RPMI7951 (cell line): ENCODE measurements around the gene UGT1A5. TPM values are rescaled to one million over a fixed set of nuclear protein-coding genes. Genes with fewer than 3 reads are reported as not detected.
"Not testable (repeated sequence)": the region's sequence is repeated elsewhere in the genome, so short reads cannot be mapped to it uniquely, and the experiment has no call there.

Experiments
- DNase-seq: peaks from one replicate; pipeline ENCODE4 v3.0.0-alpha.2; 2012; ENCODE audit warnings: low read depth
- total RNA-seq: library from RNA; depleted of rRNA; stranded (reverse); fragments of >200 nt; shearing (Covaris generic); gene quantifications from 2 replicates; pipeline ENCODE4 v1.2.3, GENCODE V29; 2014

Gene UGT1A5
- total RNA-seq, 1 experiment from 2014 or later: not detected

DNA sequence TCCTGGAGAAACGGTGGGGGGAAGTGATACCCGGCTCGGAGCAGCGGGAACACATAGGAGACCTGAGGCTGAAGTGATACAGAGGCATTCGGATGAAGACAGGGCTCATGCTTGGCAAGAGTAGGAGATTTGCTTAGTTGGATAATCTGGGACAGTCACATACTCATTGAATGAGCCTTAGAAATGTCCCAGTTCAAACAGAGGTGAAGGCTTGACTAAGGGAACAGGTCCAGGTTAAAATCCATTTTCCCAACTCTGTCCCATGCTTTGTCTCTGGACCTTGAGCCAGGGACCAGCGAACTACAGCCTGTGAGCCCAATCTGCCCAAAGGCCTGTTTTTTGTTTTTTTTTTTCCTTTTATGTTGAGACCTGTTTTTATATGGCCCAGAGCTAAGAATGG is 18.7 kb upstream of the UGT1A5 start:
- DNase-seq: no peak

DNA sequence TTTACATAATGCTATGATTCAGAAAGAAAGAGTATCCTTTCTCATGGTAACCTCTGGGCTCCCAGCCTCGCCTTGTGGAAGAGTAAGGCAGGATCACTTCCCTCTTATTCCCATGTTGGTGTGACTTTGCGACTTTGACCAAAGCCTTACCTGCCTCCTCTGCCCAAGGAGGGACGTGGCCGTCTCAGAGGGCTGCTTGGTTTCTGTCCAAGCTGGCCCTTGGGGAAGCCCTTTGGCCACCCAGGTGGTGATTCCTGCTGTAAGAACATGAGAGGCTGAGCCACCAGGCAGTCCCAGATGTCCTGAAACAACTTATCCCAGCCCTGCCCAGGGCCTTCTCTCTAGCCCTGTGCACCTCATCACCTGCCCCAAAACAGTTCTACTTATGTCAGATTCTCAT is 14.0 kb upstream of the UGT1A5 start:
- DNase-seq: no peak

DNA sequence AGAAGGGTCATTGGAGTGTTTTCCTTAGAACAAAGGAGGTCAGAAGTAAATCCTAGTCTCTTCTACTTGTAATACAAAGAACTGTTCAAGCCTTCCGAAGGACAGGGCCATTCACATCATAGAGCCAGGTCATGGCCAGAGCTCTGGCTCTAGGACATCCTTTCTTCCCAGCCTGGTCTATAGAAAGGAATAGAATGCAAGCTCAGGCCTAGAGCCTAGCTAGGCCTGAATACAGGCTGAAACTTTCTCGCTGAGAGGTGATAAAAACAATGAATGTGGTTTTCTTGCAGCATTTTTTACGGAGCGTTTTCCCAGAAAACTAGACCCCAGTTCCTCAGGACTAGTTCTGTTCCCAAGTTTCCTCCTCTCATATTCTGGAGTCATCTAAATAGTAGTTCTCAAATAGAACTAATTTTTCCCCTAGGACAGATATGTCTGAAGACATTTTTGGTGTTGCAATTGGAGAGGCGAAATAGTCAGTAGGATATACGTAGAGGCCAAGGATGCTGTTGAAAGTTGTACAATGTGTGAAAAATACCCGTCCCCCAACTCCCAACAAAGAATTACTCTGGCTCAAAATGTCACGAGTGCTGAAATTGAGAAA is 13.2 kb upstream of the UGT1A5 start:
- DNase-seq: no peak

DNA sequence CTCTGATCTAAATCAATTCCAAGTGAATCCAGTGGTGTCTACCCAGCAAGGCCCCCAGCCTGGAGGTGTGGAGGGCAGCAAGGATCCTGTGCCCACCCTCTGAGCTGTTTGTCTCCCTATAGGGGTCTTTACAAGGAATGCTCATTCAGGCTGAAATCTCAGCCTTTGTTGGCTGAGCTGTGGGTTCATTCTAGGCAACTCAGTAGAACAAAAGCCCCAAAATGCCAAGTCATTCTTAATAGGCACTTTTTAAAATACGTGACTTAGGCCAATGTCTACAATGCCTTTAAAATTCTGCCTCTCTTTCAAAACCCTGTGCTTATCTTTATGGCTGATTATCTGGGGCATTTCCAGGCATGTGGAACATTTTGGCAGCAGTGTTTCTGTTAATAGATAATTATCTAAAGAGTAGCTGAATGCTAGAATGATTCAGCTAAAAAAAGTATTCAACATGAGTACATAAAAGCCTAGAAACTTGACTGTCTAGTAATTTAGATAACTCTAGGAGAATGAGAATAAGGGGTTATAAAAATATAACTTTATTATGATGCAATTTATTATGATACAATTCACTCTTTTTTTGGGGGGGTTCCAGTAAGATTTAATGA is 12.6 kb upstream of the UGT1A5 start:
- peak; percentile 81 for DNase-seq

DNA sequence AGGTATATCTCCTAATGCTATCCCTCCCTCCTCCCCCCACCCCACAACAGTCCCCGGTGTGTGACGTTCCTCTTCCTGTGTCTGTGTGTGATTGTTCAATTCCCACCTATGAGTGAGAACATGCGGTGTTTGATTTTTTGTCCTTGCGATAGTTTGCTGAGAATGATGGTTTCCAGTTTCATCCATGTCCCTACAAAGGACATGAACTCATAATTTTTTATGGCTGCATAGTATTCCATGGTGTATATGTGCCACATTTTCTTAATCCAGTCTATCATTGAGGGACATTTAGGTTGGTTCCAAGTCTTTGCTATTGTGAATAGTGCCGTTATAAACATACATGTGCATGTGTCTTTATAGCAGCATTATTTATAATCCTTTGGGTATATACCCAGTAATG is 11.9 kb upstream of the UGT1A5 start:
- not testable (repeated sequence) for DNase-seq

DNA sequence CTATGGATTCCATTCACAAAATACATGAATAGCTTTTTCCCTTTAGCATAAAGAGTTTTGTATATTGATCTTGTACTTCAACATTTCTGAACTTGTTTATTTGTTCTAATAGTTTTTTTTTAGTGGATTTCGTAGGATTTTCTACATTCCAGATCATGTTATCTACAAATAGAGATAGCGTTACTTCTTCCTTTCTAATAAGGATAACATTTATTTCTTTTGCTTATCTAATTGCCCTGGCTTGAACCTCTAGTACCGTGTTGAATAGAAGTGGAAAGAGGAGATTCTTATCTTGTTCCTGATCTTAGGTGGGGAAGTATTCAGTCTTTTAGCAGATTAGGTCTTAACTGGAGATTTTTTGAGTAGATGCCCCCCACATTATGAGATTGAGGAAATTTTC is 10.5 kb upstream of the UGT1A5 start:
- no peak for DNase-seq

DNA sequence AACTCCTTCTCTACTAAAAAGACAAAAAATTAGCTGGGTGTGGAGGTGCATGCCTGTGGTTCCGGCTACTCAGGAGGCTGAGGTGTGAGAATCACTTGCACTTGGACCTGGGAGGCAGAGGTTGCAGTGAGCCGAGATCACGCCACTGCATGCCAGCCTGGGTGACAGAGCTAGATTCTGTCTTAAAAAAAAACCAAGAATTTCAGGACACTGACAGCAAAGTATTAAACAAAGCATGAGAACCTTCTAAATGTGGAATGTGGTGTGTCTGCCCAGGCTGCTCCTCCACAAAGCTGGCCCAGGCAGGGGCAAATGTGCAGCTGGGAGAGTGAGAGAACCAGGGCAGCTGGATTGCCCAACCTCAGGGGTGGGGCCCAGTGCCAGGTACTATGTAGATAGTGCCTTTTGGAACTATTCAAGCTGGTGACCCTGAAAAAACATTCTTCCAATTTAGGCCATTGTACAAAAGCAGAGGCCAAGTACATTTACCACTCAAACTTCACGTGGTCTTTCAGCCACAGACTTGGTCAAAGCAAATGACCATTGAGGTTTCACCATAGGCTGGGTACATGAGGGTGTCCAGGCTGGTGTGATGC is 6.7 kb upstream of the UGT1A5 start:
- DNase-seq: peak; percentile 49

DNA sequence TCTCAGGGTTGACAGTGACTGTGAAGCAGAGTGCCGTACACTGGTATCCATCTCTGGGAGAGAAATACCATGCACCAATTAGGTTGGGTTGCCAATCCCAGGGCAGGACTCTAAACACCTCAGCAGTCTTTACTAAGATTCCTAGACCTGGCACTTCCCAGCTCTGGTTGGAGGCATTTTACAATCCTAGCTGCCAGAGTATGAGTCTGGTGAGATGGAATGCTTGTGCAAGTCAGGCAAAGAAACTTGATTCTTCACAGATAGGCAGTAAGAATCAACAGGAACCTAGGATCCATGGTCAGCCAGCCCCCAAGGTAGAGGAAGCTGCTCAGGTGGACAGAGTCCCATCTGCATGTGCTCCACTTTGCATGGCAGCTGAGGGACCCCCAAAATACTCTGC is 6.0 kb upstream of the UGT1A5 start:
- DNase-seq: peak; percentile 50

DNA sequence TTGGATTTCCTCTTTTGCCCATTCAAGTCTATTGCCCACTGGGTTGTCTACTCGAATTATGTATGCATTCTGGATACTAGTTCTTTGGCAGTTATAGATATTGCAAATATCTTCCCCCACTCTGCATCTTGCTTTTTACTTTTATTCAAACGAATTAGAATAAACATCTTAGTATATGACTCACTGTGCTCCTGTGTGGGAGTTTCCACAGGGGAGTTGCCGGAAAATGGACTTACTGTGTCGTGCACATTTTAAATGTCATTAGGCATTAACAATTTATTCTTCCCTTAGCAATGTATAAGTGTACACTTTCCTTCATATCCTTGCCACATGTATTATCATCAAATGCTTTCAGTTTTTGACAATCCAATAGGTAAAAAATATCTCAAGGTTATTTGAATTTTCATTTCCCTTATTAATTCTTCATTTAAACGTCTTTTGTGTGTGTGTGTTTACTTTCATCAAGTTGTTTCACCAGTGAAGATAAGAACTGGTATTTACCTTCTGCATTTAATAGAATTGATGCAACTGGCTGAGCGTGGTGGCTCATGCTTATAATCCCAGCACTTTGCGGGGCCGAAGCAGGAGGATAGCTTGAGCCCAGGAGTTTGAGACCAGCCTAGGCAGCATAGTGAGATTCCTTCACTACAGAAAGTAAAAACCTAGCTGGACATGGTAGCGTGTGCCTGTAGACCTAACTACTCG is 4.6 kb upstream of the UGT1A5 start:
- DNase-seq: peak; percentile 50

- peak; percentile 36 for DNase-seq
Measured at GRCh38 chr2:233708942-233709341, 3.8 kb upstream of the UGT1A5 start.

DNA sequence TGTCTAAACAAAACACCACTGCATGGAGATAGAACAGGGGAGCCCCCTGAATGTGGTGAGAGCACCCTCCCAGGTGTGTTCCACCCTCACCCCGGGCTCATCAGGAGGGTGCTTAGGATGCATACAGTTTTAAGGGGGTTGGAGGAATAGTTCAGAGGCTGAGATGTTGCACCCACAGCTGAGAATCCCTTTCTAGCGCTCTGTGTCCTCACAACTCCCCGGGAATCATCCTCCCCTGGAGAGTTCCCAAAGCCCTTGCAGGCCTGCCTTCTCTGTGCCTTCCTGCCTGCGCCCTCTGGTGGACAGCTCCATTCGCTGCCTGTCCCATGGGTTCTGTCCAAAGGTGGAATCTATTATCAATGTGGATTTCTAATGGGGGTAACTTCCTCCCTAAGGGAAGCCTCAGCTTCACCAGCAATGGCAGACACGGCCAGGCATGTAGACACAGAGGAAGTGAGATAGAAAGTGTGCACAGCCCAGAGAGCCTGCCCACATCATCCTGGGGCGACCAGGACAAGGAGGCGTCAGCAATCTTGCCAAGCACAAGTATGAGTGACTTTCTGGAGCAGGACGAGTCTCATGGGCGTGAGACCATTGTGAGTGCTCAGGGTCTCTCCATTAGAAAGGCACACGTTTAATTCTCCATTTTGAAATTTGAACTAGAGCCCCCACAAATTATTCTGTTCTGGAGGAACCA is 1.2 kb upstream of the UGT1A5 start:
- DNase-seq: peak; percentile 79

GRCh38 chr2:233713262-233713615 is 532 bp downstream of the UGT1A5 start:
- DNase-seq: no peak

DNA sequence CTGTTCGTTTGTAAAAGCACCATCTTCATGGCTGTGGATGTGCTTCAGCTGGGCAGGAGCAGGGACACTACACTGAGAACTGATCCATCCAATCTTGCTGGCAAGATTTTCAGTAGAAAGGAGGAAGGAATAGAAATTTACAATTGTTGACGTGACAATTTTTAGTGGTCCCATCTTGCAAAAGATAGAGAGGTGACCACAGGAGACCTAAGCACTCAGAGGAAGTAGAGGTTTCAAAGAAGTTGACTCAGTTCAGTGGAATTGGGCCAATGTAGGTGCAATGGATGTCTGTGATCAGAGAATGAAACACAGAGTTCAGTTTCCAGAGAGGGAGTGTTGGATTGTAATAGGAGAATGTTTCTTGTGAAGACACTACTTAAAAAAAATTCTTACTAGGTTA is 1.4 kb downstream of the UGT1A5 start:
- DNase-seq: peak; percentile 66

DNA sequence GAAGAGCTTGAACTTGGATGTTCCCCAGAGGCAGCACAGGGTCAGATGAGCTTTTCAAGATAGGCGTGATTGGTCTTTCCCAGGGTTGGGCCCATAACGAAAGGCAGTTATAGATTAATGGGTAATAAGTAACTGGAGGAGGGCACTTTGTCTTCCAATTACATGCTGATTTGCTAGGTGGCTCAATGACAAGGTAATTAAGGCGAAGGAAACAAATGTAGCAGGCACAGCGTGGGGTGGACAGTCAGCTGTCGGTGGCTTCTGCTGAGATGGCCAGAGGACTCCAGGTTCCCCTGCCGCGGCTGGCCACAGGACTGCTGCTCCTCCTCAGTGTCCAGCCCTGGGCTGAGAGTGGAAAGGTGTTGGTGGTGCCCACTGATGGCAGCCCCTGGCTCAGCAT is 5.8 kb downstream of the UGT1A5 start, which contains the start of gene UGT1A4:
UGT1A4 (plus strand) TSS at position 185 of the 400 bp plus-strand sequence; CDS start at position 270, 85 bp downstream.
- DNase-seq: no peak

GRCh38 chr2:233728723-233729301 is 16.1 kb downstream of the UGT1A5 start, which contains the start of gene UGT1A3:
Gene UGT1A3, plus strand, starts transcription at chr2:233729042. Its CDS starts 85 bp downstream, at chr2:233729127.
- no peak for DNase-seq

GRCh38 chr2:233736868-233737653 is 24.4 kb downstream of the UGT1A5 start:
- peak; percentile 8 for DNase-seq

DNA sequence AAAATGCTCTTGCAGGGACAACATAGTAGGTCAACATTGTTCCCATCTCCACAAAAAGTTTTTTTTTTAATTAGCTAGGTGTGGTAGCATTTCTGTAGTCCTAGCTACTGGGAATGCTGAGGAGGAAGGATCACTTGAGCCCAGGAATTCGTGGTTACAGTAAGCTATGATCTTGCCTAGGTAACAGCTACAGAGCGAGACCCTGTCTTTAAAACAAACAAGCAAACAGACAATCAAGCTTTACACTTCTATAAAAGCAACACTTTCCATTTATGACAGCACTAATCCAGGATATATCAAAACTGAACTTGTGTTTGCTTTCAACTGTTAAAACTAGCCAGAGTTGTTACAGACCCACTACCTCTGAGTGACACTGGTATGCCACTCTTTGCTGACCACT is 28.2 kb downstream of the UGT1A5 start:
- DNase-seq: no peak

GRCh38 chr2:233743464-233744259 is 31.0 kb downstream of the UGT1A5 start:
- DNase-seq: no peak

- DNase-seq: no peak
Measured at GRCh38 chr2:233745073-233745755, 32.5 kb downstream of the UGT1A5 start.
